ENCODE measurements around the gene MSRB3.

MSRB3 gene

GRCh38 chr12:65501093-65501621, 222.7 kb downstream of the MSRB3 start:
- no peak for DNase-seq

- DNase-seq = no peak
Measured at GRCh38 chr12:65501935-65502334, 223.5 kb downstream of the MSRB3 start.

GRCh38 chr12:65504417-65504816, 225.9 kb downstream of the MSRB3 start:
- no peak for DNase-seq

- DNase-seq = no peak
Measured at GRCh38 chr12:65505386-65506121, 227.1 kb downstream of the MSRB3 start.

GRCh38 chr12:65508276-65509035, 230.0 kb downstream of the MSRB3 start:
- no peak for DNase-seq

- no peak for DNase-seq
Measured at GRCh38 chr12:65510007-65510406, 231.5 kb downstream of the MSRB3 start.

- no peak for DNase-seq
Measured at GRCh38 chr12:65510584-65511050, 232.1 kb downstream of the MSRB3 start.

GRCh38 chr12:65511134-65511834, 232.8 kb downstream of the MSRB3 start:
- no peak for DNase-seq

GRCh38 chr12:65511912-65512311, 233.4 kb downstream of the MSRB3 start:
- no peak for DNase-seq
